Erythroblast (primary cell): ENCODE measurements around the gene STC2.

Source experiments
- GATA1 ChIP-seq: IDR thresholded peaks from 2 replicates; pipeline ENCODE4 v1.6.1; 2011; ENCODE audit warnings: low read depth, mild to moderate bottlenecking, control low read depth, low read length, moderate library complexity
- POLR2A ChIP-seq: IDR thresholded peaks from 2 replicates; pipeline ENCODE4 v1.6.1; 2011; ENCODE audit warnings: mild to moderate bottlenecking, low read length

DNA sequence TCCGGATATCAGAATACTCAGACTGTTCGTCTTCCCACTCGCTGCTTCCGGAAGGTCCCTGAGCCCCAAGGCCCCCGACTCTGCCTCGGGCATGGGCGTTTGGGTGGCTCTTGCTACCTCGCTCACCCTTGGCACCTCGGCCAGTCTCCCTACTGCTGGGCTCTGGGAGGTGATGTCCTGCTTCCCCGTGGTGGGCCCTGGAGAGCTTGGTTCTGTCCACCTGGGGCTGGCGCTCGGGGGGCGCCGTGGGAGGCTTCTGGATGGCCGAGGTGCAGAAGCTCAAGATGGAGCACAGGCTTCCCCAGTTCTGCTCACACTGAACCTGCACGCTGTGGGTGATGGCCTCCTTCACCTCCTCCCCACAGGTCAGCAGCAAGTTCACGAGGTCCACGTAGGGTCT, 10.4 kb downstream of the STC2 start:
- TF ChIP-seq POLR2A (no peak), GATA1 (no peak)
